GM12892 (cell line): ENCODE data around the gene KLHL3.

Experiments used
- POLR2A ChIP-seq: IDR thresholded peaks from 2 replicates; pipeline ENCODE4 v1.6.1; 2011; ENCODE audit warnings: low read depth, low read length, control low read depth
- POLR2AphosphoS5 ChIP-seq: IDR thresholded peaks from 2 replicates; pipeline ENCODE4 v1.6.1; 2011; ENCODE audit warnings: low read depth, low read length, control low read depth
- TAF1 ChIP-seq: IDR thresholded peaks from 2 replicates; pipeline ENCODE4 v1.6.1; 2011; ENCODE audit warnings: low read depth, mild to moderate bottlenecking, control low read depth, low read length, borderline replicate concordance

DNA sequence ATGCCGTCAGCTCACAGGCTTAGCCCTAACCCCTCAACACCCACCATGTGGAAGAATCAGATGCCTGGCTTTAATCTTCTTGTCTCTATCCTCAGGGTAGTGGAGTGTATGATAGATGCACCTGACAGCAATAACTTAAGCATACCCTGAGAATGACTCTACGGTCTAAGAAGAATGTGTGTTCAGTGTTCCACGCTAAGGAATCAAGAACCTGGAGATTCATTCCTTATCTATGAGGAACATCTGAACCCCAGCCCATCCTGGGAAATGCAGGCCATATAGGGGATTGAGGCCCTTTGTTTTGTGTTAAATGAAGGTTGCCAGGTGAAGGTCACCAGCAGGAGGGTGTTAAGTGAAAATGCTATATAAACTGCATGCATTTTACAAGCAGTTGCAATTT lies 63.0 kb downstream of the KLHL3 start:
- TF ChIP-seq POLR2AphosphoS5 (no peak), POLR2A (no peak), TAF1 (no peak)
